ENCODE data around the gene FRMD5. TPM values are rescaled to one million over a fixed set of nuclear protein-coding genes. Genes with fewer than 3 reads are reported as not detected.

Gene FRMD5
- total RNA-seq, 1 donor from 2014 or later: not detected

DNA sequence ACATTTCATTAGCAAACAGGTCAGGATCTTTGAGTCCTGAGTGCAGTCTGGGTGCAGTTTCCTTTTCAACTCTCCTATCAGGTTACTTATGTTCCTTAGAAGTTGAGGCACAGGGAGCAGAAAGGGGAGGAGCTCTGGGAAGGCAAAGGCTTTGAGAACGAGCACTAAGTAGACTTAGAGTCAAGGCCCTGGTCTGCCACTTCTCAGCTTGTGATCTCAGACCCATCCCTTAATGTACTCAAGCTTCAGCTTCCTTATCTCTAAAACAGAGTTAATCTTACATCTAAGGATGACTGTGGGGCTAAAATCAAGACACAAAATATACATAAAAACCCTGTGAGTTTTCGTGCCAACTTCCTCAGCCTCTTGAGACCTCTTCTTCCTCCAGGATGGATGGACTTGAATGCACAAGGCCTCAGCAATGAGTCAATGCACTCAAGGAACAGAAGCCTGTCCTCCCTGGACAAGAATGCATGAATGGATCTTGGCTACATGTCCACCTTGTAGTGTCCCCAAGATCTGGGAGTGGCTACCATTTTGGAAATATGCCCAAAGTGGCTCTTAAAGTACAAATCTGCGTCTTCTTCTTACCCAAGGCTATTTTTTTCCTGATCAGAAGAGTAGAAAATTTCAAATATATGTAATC lies 263.2 kb downstream of the FRMD5 start:
- Histone ChIP-seq H3K9me3 (no peaks in the 10 kb centered on the region), H3K27me3 (no peaks in the 10 kb centered on the region), H3K4me3 (no peak overlapping the region), H3K36me3 (no peaks in the 10 kb centered on the region), H3K4me1 (no peaks in the 10 kb centered on the region), H3K27ac (no peak overlapping the region)
- intact Hi-C loops (cut with DNase I): no loop called here
- DNase-seq (ENCODE audit: low spot score in 2 of 2): no peak
- TF ChIP-seq, protein P1, sequence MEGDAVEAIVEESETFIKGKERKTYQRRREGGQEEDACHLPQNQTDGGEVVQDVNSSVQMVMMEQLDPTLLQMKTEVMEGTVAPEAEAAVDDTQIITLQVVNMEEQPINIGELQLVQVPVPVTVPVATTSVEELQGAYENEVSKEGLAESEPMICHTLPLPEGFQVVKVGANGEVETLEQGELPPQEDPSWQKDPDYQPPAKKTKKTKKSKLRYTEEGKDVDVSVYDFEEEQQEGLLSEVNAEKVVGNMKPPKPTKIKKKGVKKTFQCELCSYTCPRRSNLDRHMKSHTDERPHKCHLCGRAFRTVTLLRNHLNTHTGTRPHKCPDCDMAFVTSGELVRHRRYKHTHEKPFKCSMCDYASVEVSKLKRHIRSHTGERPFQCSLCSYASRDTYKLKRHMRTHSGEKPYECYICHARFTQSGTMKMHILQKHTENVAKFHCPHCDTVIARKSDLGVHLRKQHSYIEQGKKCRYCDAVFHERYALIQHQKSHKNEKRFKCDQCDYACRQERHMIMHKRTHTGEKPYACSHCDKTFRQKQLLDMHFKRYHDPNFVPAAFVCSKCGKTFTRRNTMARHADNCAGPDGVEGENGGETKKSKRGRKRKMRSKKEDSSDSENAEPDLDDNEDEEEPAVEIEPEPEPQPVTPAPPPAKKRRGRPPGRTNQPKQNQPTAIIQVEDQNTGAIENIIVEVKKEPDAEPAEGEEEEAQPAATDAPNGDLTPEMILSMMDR (IDR thresholded peaks at IDR 0.05): no peak

DNA sequence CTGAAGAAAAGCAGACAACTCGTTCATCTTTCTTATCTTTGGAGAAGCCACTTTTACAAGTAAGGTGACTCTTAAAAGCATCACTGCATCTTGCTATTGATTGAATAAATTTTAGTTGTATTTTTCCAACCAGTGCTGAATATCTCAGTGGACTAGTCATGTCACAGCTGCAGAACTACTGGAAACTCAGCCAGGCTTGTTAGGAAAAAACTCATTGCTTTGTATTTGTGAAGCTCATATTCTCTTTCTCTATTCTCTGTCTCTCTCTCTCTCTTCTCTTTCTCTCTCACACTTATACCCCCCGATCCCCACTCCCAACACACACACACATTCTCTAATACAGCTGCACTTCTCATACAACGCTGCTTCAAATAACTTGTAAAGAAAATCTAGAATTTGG lies 264.0 kb downstream of the FRMD5 start:
- H3K4me1 ChIP-seq: no peaks in the 10 kb centered on the region
- H3K4me3 ChIP-seq: no peak overlapping the region
- TF ChIP-seq, protein P1 (IDR thresholded peaks at IDR 0.05): no peak
- no peak for DNase-seq (ENCODE audit: low spot score in 2 of 2)
- H3K36me3 ChIP-seq: no peaks in the 10 kb centered on the region
- no peaks in the 10 kb centered on the region for H3K9me3 ChIP-seq
- H3K27me3 ChIP-seq: no peaks in the 10 kb centered on the region
- intact Hi-C loops (cut with DNase I): no loop called here
- H3K27ac ChIP-seq: no peak overlapping the region

DNA sequence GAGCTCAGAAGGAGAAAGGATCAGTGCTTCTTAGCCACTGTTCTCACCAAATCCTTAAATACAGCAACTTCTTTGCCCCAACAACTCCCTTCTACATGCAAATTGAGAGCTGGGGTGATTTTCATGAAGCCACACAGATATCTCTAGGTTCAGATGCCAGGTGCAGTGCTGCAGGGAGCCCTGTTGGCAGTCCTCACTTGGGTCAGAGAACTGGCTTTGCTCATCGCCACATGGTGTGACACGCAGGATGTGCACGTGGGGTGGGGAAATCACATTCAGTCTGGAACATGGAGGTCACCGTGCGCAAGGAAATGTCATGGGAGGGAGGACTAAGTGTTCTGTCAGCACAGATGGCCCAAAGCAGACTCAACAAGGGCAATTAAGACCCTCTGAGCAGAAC lies 264.5 kb downstream of the FRMD5 start:
- H3K36me3 ChIP-seq: no peaks in the 10 kb centered on the region
- DNase-seq (ENCODE audit: low spot score in 2 of 2): no peak
- no peaks in the 10 kb centered on the region for H3K9me3 ChIP-seq
- intact Hi-C loops (cut with DNase I): no loop called here
- no peaks in the 10 kb centered on the region for H3K27me3 ChIP-seq
- H3K27ac ChIP-seq: no peak overlapping the region
- TF ChIP-seq, protein P1 (IDR thresholded peaks at IDR 0.05): no peak
- no peaks in the 10 kb centered on the region for H3K4me1 ChIP-seq
- H3K4me3 ChIP-seq: no peak overlapping the region

DNA sequence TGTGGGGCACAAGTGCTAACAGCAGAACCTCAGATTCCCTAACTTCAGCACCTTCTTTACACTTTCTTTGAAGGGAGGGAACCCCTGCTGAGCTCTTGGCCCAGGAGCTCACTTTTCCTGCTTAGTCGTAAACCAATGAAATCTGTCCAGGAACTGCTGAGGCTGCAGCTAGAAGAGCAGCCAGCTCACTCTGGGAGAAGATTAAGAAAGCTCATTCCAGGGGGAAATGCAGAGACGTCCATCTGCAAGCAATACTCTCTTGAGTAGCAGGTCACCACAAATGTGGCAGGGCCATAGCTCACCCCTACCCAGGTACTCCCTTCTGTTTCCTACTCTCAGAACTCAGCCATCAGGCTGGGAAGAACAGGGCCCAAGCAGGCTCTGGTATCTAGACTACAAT lies 265.0 kb downstream of the FRMD5 start:
- DNase-seq (ENCODE audit: low spot score in 2 of 2): no peak
- TF ChIP-seq, protein P1 (IDR thresholded peaks at IDR 0.05): no peak
- Histone ChIP-seq H3K27ac (no peak overlapping the region), H3K9me3 (no peaks in the 10 kb centered on the region), H3K4me1 (no peaks in the 10 kb centered on the region), H3K36me3 (no peaks in the 10 kb centered on the region), H3K27me3 (no peaks in the 10 kb centered on the region), H3K4me3 (no peak overlapping the region)
- intact Hi-C loops (cut with DNase I): no loop called here

DNA sequence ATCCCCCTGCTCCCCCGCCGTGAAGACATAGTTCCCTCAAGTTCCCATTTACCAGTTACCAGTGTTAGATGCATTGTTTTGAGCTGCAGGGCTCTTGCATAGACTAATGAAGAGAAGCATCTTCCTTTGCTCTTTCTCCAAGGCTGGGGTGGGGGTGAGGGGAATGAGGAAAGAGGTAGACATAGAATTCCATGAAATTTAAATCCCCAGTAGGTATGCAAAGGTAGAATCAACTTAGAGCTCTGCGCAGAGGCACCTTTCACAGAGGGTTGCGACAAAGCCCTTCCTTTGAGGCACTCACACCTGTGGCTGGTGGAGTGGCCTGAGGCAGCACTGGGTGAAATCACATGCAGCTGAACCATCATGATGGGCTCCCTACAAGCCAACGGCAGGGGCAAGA lies 266.9 kb downstream of the FRMD5 start:
- TF ChIP-seq, protein P1 (IDR thresholded peaks at IDR 0.05): no peak
- no peaks in the 10 kb centered on the region for H3K36me3 ChIP-seq

GRCh38 chr15:43927203-43927602 lies 267.9 kb downstream of the FRMD5 start:
- H3K4me1 ChIP-seq: no peaks in the 10 kb centered on the region
- TF ChIP-seq, protein P1 (IDR thresholded peaks at IDR 0.05): no peak
- no peak for DNase-seq (ENCODE audit: low spot score in 2 of 2)
- no peak overlapping the region for H3K4me3 ChIP-seq
- intact Hi-C loops (cut with DNase I): no loop called here
- no peaks in the 10 kb centered on the region for H3K27me3 ChIP-seq
- no peaks in the 10 kb centered on the region for H3K36me3 ChIP-seq
- H3K9me3 ChIP-seq: no peaks in the 10 kb centered on the region
- H3K27ac ChIP-seq: no peak overlapping the region

More for the DNA sequence above, 266.9 kb downstream of the FRMD5 start:
- Histone ChIP-seq H3K4me1 (no peaks in the 10 kb centered on the region), H3K4me3 (no peak overlapping the region), H3K27ac (no peak overlapping the region), H3K9me3 (no peaks in the 10 kb centered on the region), H3K27me3 (no peaks in the 10 kb centered on the region)
- no peak for DNase-seq (ENCODE audit: low spot score in 2 of 2)
- intact Hi-C loops (cut with DNase I): no loop called here

Measured in ascending aorta (tissue), 2 donors.